Measurements from ENCODE around the gene C1QTNF12.

C1QTNF12 gene

DNA sequence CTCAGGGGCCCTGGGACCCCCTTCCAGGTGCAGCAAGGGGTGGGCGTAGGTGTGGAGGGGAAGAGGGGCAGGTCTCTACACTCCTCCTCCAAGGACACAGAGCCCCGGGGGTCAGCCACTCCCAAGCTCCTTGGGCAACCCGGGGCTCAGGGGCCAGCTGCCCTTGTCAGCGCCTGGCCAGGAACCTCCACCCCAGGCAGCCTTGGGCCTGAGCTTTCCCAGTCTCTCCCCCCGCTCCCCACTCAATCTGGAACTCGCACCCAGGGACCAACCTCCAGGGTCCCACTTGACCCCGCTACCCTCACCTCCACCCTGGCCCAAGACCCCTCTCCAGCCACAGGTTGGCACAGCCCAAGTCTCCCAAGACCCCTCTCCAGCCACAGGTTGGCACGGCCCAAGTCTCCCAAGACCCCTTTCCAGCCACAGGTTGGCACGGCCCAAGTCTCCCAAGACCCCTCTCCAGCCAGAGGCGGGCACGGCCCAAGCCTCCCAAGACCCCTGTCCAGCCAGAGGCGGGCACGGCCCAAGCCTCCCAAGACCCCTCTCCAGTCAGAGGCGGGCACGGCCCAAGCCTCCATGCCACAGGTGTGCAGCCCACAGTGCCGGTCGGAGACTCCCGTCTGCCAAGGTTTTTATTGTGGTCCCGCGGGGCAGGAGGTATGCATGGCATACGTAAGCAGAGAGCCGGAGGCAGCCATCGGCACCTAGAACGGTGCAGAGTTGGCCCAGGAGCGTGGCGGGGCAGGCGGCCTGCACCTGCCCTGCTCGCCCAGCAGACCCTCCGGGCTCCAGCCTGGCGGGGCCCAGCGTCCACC, 35.6 kb downstream of the C1QTNF12 start:
- DNase-seq = peak; percentile 25

DNA sequence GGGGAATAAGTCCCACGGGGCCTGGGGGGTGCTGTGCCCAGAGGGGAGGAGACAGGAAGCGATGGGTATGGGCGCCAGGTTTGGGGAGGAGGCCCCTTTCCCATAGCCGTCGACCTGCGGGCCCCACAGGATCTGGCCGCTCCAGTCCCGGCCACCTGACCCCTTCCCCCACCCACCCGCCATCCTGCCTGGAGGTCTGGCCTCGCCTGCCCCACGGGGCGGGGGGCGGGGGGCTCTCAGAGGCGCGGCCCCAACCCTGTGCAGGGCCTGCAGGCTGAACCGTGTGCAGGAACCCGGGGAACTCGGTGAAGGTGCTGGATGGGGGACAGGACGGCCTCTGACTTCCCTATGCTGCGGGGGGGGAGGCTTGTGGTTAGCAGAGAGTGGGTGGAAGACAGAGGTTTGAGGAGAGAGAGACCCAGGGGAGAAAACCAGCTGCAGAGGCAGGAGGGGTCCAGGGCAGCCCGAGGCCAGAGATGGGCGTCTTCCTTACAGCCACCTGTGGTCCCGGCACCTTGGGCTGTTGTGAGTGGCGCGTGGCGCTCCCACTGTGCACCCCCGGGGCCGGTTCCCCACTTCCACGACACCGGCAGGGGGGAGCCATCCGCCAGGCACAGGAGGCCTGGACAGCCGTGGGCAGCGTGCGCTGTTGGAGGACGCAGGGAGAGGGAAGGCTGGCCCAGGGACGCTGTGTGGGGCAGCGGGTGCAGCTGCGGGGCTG, 37.6 kb downstream of the C1QTNF12 start:
- DNase-seq = no peak

DNA sequence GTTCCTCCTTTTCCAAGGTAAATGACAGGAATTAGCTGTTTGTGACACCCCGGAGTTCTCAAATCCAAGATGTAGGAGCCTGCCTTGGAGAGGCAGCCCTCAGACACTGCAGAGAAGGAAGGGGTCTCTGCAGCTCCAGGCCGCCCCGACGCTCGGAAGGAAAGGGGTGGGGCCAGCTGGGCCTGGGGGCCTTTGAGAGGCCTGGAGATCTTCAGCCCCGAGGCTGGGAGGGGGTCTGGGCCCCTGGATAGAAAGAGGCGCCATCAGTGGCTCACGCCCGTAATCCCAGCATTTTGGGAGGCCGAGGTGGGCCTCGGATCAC, 39.0 kb downstream of the C1QTNF12 start:
- no peak for DNase-seq

DNA sequence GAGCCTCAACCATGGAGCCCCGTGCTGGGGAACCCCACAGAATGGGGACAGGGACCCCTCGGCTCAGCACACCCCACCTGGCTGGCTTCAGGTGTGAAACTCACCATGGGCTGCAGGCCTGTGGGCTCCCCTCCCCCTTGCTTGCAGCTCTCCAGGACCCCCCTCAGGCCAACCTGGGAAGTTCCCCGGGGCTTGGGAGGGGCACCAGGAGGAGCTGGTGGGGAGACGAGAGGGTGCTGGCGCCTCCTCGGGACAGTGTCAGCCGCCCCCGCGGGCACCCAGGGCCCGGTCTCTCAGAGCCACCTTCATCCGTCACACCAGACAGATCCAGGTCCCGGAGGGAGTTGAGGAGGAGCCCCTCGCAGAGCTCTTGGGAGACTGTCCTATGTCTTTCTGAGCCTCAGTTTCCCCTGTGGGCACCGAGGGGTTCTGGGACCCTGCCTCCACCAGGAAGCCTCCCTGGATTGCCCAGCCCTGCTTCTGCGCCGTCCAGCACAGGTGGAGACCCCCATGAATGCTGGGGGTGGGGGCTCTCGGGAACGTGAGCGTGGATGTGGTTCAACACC, 39.5 kb downstream of the C1QTNF12 start:
- DNase-seq = no peak

DNA sequence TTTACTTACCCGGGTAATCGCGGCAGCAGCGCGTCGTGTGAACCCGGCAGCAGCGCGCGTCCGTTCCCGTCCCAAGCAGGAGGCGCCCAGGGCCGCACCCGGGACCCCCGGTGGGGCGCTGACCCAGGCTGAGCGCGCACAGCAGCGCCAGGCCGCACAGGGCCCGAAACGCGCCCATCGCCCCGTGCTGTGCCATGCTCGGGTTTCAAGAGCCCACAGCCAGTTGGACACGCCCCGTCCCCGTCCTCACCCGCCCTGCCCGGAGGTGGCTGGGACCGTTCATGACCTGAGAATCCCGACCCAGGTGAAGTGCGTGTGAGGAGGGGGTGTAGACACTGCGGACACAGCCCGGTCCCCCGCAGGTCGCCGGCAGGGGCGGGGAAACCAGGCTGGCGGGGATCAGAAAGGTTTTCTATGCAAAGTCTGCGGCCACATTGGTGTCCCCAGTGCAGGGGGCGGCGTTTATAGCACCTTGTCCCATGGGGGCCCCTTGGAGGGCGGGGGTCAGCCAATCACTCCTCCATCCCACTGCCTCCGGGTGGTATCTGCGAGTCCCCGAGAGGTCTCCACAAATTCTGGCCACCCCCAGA, 40.1 kb downstream of the C1QTNF12 start, which contains the start of gene TNFRSF18:
Gene TNFRSF18 (minus strand): TSS at position 217 of the 590 bp plus-strand sequence. CDS start 21 bp downstream, at position 196.
- no peak for DNase-seq

DNA sequence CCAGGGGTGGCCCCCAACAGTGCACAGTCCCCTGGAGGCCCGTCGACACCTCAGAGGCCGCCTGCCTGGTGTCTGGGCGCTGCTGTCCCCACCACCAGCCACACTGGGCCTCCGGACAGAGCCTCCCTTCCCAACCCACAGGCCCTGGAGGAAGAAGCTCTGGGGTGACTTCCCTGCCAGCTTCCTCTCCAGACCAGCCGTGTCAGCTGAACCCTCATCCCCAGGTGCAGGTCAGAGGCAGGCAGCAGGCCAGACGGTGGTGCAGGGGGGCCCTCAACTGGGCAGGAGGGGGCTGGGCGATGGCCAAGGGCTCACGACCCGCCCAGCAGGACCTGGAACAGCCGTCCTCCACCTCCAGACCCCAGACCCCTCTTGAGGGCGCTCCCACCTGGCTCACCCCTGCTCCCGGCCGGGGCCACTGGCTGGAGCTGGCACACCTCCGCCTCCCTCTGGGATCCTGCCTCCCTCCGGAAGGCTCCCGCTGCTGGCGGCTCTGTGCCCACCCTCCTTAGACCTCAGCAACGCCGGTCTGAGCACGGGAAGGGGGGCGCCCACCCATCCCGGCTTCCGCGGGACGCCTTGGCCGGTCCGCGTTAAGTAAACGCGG, 40.6 kb downstream of the C1QTNF12 start:
- no peak for DNase-seq

DNA sequence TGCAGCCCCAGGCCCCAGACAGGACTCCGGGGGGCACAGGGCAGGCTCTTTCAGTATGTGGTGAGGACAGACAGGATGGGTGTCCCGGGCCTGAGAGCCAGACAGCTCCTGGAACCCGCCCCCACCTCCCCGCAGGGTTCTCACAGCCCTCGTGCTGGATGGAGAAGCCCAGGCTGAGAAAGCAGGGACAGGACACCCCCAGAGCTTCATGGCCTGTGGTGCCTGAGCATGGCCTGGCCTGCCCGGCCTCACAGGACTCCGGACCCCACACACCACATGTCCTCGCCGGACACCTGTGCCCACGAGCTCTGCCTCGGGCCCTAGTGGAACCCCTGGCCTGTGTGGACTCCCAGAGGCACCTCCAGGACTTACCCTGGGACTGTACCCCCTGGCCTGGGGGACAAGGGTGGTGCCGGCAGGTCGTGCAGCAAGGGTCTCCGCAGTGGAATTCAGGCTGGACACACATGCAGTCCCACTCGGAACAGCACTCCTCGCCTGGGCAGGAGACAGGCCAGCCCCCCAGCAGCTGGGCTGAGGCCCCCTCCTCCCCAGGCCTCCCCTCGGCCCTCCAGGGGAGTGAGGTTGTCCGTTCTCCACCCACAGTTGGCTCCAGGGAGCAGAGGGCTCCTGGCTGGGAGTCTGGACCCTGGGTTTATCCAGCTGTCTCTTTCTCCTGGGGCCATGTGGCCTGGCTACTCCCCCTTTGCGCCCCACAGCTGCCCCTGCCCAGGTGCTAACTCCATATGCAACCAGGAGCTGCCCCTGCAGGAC, 41.3 kb downstream of the C1QTNF12 start:
- no peak for DNase-seq

DNA sequence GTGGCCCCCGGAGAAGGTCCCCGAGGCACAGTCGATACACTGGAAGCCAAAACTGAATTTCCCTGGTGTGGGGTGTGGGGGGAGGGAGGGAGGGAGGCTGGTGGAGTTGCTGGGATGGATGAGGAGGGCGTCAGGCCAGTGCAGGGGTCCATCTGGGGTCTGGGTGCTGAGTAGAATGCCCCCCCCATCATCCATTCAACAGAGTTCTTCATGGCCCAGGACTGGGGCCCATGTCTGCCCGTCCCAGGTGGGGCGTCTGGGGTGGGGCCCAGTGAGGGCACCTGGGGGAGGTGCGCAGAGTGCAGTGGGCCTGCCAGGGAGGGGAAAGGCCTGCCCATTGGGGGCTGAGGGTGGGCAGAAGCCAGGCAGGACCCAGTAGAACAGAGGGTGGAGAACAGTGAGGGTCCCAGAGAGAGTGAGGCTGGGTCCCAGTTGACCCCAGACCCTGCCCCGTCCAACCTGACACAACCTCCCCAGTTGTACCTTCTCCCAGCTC, 42.0 kb downstream of the C1QTNF12 start:
- no peak for DNase-seq

DNA sequence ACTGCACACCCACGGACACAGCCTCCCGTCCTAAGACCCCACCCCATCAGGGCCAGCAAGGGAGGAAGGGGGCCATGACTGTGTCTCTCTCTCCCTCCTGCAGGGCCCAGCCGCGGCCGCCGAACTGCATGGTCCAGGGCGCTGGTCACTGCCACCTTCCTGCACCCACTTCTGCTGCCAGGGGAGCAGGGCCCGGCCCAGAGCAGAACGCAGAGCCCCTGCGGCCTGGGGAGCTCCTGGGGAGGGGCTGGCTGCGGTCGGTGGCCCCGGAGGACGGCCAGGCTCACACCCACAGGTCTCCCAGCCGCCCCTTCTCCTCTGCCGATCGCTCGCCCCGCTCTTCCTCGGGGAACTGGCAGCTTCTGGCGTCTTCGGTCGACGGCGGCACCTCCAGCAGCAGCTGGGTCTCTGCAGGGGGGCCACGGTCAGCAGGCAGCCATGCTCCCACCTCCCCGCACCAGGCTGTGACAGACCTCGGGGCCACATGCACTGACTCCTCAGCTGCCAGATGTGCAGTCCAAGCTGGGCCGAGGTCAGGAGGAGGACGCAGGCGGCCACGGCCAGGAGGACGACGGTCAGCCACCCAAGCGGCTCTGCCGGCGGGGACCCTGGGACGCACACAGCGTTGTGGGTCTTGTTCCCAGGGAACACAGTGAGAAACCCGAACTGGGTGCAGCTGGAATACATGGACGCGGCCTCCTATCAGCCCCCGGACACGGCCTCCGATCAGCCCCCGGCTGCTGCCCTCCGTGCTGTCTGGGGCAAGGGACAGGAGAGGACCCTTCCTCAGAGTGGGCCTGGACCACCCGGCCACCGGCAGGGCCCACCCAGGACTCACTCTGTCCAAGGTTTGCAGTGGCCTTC, 42.7 kb downstream of the C1QTNF12 start:
- peak; percentile 40 for DNase-seq

DNA sequence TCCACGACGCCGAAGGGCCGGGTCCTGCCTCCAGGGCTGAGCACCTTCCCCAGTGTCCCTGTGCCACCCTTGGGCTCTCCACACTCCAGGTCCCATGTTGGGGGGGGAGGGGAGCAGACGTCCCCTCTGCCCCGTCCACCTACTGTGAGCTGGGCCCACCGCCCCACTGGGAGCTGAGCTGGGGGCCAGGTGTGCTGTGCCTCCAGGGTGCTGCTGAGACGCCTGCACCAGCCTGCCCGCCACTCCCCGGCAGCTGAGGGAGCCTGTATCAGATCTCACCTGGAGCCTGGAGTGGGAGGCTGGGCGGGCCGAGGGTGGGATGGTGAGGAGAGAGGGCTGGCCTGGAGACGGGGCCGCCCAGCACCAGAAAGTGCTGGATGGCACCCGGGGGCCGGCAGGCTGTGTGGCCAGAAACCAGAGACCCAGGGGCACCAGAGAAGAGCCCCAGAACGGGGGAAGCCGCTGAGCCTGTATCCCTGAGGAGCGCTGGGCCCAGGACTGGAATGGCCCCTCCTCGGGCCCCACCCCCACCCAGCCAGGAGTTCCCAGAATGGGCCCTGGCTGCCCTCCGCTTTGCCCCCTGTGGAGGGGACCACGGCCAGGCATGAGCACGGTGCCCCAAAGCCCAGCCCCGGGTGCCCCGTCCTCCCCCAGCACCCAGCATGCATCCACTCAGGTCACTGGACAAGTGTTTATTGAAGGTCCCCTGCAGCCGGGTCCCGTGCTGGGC, 43.5 kb downstream of the C1QTNF12 start:
- DNase-seq = peak; percentile 51

DNA sequence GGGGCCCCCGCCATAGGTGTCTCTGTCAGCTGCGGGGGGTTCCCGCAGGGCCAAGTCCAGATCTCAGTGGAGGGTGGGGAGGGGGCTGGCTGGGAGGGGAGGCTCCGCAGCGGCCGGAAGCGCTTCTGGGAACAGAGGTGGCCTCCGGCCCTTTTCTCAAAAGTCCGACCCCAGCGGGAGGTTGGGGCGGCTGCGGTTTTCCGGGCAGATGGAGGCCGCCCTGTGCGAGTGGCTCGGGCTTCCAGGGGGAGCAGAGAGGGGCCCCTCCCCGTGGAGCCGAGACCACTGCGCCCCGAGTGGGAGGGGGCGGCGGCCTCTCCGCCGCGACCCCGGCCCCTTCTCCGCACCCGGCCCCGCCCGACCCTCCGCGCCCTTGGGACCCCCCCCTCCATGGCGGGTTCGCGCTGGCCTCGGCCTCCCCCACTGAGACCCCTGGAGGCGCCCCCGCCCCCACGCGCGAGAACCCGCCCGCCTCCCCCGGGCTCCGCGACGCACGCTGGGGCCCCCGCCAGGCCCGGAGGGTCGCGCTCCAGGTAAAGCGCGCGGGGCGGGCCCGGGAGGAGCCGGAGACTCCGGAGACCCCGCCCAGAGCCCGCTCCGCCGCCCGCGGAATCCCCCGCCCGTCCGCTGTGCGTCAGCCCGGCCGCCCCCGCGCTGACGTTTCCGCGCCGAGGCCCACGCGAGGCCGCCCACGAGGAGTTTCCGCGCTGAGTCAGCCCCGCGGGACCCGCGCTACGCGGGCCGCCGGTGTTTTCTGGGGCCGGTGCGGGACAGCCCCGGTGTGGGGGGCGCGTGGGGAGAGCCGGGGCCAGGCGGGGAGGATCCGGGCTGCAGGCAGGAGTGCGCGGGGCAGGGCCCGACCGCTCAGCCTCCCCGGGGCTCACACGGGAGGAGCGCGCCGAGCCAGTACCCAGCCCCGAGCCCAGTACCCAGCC, 45.4 kb downstream of the C1QTNF12 start:
- peak; percentile 46 for DNase-seq

DNA sequence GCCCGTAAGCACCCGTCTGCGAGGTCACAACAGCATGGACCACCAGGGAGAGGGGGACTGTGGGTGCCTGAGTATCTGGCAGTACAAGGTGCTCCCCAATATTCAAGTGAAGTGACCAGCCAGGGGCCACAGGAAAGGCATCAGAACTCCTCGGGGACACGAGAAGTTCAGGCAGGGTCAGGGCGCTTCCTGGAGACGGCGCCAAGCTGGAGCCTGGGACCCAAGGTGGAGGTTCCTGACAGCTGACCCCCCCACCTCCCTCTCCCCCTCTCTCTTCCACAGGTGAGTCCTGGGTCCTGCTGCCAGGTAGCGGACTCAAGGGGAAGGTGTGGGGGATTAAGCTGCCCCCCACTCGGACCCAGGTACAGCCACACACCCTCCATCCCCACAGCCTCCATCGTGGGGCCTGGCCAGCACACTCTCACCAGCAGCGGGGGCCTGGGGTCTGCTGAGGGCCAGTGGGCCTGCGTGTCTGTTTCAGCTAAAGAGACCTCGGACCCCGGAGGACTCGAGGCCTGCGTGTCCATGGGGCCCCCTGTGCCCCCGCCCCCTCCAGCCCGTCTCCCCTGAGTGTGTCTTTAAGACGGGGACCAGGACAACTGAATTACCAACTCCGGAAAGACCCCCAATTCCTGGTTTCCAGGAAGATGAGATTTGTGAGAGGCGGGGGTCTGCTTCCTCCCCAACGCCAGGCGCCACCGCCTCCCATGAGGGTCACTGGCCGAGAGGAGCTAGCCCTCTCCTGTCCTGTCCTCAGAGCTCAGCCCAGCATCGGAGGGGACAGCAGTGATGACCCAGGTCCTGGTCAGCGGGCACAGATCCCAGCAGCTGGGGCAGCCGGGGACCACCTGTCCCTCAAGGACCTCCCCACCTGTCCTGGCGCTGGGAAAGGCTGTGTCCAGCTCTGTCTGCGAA, 46.3 kb downstream of the C1QTNF12 start:
- DNase-seq = no peak

DNA sequence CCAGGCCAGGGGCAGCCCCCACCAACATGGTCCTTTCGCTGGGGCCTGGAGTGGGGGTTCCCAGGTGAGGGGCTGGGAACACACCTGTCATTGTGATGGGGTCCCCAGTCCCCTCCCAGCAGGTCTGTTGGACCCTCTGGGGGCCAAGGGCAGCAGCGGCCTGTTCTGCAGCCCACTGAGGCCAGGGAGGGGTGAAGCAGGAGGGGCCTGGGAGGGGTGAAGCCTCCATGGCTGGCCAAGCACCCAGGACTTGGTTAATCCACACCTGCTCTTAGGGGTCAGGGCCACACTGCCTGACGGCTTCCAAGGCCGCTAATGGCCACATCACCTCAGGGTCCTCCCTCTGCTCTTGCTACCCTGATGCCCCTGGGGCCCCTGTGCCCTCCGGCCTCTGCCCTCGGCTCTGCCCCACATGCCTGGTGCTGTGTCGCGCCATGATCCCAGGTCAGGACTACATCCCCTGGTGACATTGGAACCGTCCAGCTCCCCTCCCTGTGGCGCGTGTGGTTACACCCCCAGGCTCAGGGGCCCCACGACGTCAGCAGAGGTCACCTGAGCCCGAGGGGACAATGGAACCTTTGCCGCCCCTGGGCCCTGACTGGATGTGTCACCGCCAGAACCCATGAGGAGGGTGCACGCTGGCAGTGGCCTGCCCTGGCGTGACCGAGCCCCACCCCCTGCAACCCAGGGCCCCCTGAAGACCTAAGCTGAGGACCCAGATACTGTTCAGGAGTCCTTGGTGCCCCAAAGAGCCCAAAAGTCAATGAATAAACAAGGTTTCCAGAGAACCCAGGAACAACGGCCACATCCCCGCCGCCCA, 47.2 kb downstream of the C1QTNF12 start:
- DNase-seq = no peak

DNA sequence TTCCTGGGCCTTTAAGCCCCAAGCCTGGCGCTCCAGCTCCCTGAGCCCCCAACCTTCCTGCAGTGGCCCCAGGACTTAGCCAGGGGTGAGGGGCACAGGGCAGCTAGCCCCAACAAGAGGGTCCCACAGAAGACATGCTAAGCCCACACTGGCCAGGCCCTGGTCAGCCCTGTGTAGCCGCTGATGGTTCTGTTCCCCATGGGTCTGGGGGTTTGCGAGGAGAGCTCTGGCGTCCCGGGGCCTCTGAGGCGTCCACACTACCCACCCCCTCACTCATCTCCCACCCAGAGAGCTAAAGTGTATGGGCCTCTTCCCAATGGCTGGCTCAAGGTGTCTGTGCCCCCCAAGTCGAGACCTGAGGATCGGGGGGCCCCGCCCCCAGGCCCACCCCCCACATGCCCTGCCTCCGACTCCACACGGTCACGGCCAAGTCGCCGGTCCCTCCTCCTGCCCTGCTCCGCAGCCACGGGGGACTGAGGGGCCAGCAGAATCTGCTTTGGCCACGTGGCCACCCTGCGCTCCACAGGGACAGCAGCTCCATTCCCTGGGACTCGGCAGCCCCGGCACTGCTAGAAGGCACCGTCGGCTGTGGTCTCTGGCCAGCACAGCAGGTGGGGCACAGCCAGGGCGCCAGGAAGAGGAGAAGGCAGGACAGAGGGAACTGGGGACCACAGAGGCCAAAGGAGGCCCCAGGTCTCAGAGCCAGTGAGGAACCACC, 47.9 kb downstream of the C1QTNF12 start:
- DNase-seq = no peak

DNA sequence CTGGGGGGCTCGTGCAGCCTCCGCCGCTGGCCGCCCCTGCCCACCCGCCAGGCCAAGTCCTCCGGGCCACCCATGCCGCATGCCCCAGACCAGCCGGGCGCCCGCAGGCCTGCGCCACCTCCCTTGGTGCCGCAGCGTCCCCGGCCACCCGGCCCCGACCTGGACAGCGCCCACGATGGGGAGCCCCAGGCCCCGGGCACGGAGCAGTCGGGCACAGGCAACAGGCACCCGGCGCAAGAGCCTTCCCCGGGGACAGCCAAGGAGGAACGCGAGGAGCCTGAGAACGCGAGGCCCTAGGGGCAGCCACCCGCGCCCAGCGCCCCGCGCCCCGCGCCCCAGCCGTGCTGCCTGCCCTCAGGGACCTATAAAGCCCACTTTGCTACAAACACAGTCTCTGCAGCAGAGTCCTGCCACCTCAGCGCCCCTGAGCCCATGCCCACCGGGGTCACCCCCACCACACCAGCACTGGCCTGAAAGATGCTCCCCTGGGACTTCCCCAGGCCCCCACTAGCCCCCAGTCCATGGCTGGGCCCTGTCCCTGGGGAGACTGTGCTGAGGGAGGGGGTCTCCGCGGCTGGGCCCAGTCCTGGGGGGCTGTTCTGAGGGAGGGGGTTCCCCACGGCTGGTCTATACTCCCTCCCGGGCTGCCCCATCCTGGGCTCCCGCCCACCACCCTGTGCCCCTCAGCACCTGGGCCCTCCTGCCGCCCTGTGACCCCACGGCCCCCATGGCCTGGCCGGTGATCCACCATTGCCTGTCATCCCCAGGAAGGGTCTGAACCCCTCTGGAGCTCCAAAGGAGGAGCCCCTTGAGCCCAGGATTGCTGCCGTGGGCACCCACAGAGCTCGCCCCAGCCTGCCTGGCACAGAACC, 48.7 kb downstream of the C1QTNF12 start:
- no peak for DNase-seq

DNA sequence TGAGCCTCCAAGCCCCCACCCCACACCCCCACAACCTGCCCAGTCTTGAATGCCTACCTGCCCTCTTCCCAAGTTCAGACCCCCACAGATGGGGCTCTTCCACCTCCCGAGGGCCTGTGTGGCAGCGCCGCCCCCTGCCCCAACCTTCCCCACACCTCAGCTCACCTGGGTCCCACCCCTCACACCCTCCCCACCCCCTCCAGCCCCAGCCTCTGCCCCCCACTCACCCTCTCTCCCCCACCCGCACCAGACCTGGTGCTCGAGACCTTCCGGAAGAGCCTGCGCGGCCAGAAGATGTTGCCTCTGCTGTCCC, 49.4 kb downstream of the C1QTNF12 start:
- no peak for DNase-seq
